GM12801 (cell line): ENCODE results near the gene SBF2.

Experiments used
- TF ChIP-seq, protein P1 (sequence below): IDR thresholded peaks from one replicate; pipeline ENCODE4 v1.5.1; 2011; ENCODE audit warnings: control low read depth; ENCODE audit not compliant: insufficient read length; ENCODE audit errors: extremely low read depth

Gene SBF2

DNA sequence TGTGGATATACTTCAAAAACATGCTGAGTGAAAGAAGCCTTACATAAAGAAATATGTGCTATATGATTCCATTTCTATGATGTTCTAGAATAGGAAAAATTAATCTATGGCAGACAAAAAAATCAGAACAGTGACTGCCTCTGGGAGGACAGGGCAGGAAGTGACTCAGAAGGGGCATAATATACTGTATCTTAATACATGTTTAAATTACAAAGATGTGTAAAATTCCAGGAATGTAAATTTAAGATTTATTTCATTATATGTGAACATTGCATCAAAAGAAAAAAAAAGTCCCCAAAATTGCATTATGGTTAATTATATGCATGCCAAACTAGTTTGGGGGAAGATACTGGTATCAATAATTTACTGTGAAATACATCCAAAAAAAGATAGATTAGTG is 32.2 kb downstream of the SBF2 start:
- TF ChIP-seq, protein P1, sequence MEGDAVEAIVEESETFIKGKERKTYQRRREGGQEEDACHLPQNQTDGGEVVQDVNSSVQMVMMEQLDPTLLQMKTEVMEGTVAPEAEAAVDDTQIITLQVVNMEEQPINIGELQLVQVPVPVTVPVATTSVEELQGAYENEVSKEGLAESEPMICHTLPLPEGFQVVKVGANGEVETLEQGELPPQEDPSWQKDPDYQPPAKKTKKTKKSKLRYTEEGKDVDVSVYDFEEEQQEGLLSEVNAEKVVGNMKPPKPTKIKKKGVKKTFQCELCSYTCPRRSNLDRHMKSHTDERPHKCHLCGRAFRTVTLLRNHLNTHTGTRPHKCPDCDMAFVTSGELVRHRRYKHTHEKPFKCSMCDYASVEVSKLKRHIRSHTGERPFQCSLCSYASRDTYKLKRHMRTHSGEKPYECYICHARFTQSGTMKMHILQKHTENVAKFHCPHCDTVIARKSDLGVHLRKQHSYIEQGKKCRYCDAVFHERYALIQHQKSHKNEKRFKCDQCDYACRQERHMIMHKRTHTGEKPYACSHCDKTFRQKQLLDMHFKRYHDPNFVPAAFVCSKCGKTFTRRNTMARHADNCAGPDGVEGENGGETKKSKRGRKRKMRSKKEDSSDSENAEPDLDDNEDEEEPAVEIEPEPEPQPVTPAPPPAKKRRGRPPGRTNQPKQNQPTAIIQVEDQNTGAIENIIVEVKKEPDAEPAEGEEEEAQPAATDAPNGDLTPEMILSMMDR, result no peak

DNA sequence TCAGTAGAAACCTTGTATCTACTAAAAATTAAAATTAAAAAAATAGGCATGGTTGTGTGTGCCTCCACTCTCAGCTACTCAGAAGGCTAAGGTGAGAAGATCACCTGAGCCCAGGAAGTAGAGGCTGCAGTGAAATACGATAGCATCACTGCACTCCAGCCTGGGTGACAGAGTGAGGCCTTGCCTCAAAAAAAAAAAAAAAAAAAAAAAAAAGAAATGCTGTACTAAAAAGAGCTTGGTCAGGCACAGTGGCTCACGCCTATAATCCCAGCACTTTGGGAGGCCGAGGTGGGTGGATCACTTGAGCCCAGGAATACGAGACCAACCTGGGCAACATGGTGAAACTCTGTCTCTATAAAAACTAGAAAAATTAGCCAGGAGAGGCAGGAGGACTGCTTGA is 36.5 kb downstream of the SBF2 start:
- TF ChIP-seq, protein P1, result no peak

DNA sequence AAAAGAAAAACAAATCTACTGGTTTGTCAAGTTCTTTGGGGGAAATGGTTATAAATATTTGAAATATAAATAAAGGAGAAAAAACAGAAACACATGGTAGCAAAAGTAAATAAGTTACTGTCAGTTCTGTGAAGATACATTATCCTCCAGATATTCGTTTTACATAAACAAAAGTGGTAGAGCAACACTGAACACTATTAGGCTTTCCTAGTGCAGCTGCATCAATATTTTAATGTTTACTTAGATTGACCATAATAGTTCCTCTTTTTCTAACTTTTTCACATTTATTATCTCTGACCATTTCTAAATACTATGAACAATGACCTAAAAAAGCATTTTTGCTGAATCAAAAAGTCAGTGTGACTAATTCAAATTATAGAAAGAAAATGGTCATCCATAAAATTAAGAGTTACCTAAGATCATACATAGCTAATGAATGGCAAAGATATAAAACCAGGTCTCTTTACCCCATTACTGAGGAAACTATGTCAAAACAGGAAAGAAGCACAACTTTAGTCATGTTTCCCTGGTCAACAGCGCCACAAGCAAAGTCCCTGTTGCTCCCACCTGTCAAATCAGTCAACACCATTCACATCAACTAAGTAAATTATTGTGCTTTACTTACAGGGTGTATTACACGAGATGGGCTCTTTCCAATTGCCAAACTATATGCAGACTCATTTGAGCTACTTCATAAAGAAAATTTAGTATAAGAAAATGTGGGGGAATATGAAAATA is 38.5 kb downstream of the SBF2 start:
- TF ChIP-seq, protein P1, result no peak

DNA sequence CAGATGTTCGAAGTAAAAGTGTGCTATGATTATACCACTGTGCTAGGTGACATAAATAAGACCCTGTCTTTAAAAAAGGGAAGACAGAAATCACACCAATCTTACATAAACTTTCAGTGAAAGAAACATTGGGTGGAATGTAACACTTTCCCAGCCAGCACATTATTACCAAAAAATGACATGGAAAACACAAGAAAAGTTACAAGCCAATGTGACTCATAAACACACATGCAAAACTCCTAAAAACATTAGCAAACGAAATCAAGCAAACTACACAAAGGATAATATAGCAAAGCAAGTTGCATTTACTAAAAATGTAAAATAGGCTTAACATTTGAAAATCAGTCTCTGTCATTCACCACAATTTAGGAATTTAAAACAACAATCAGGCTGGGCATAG is 47.0 kb downstream of the SBF2 start:
- TF ChIP-seq, protein P1, result no peak

DNA sequence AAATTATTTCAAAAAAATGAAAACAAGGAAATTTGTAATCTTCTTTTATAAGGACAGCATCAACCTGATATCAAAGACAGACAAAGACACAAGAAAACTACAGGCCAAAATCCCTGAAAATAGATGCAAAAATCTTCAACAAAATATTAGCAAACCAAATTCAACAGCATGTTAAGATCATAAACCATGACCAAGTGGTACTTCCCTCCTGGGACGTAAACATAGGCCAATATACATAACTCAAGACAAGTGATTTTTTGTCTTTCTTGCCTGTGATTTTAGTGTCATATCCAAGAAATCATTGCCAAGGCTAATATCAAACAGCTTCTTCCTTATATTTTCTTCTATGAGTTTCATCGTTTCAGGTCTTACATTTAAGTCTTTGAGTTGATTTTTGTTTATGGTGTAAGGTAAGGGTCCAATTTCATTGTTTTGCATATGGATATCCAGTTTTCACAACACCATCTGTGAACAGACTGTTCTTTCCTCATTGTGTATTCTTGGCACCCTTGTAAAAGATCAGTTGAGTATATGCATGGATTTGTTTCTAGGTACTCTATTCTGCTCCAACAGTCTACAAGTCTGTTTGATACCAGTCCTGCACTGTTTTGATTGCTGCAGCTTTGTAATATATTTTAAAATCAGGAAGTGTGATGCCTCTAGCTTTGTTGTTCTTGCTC is 50.0 kb downstream of the SBF2 start:
- TF ChIP-seq, protein P1, result no peak

DNA sequence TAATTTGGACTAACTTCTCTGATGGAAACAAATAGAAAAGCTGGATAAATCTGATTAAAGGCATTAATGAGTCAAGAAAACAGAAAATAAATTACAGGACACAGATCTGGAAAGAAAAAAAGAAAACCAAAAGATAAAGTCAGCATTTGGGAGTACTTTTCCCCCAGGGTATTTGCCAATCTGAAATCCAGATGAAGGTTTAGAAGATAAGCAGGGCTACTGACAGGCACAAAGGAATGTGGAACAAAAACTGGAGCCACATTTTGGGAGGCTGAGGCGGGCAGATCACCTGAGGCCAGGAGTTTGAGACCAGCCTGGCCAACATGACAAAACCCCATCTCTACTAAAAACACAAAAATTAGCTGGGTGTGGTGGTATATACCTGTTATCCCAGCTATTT is 57.2 kb downstream of the SBF2 start:
- TF ChIP-seq, protein P1, result no peak

DNA sequence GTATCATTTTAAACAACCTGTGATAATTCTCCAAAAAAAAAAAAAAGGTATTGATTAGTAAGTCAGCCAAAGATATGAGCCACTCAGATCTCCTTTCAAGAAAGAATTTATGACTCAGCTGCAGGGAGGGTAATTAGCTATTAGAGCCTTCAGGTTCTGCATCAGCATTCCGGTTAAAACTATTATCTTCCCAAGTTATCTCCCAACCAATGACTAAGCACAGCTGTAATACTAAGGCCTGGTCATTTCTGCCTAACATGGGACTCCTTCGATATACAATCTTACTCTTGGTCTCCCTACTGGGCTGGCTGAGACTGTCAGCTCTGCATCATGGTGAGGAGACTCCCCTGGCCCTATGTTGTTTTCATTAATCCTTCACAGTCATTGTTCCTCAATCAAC is 60.4 kb downstream of the SBF2 start:
- TF ChIP-seq, protein P1, result no peak
